ENCODE measurements around the gene ASIP.

DNA sequence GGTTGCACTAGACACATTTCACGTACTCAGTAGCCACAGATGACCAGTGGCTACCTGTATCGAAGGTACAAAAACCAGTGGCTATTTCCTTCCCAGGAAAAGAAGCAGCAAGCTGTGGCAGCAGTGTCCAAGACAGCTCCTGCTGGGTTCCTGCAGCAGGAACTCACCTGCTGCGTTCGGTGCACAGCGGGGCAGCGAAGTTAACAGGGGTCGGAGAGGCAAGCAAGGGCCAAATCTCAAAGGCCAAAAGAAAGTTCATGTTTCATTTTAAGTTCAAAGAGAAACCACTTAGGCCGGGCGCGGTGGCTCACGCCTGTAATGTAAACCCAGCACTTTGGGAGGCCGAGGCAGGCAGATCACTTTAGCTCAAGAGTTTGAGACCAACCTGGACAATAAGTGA is 26.9 kb downstream of the ASIP start:
- no peak for TF ChIP-seq JUND (CRISPR knock-in tag; IDR thresholded peaks at IDR 0.05)
- TF ChIP-seq, protein P1, sequence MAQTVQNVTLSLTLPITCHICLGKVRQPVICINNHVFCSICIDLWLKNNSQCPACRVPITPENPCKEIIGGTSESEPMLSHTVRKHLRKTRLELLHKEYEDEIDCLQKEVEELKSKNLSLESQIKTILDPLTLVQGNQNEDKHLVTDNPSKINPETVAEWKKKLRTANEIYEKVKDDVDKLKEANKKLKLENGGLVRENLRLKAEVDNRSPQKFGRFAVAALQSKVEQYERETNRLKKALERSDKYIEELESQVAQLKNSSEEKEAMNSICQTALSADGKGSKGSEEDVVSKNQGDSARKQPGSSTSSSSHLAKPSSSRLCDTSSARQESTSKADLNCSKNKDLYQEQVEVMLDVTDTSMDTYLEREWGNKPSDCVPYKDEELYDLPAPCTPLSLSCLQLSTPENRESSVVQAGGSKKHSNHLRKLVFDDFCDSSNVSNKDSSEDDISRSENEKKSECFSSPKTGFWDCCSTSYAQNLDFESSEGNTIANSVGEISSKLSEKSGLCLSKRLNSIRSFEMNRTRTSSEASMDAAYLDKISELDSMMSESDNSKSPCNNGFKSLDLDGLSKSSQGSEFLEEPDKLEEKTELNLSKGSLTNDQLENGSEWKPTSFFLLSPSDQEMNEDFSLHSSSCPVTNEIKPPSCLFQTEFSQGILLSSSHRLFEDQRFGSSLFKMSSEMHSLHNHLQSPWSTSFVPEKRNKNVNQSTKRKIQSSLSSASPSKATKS (CRISPR knock-in tag; IDR thresholded peaks at IDR 0.05): no peak
- TF ChIP-seq EHMT2 (IDR thresholded peaks at IDR 0.05; ENCODE audit: borderline replicate concordance, low read depth, low read length): no peak
- TF ChIP-seq ESRRA (CRISPR knock-in tag; IDR thresholded peaks at IDR 0.05; ENCODE audit: low read depth): no peak
- TF ChIP-seq RBAK (CRISPR knock-in tag; IDR thresholded peaks at IDR 0.05): no peak
- TF ChIP-seq KMT2A (CRISPR knock-in tag; IDR thresholded peaks at IDR 0.05): no peak
- TF ChIP-seq SOX6 (IDR thresholded peaks at IDR 0.05): no peak
- TF ChIP-seq SOX6 (CRISPR knock-in tag; IDR thresholded peaks at IDR 0.05): no peak
- no peak for TF ChIP-seq FOXK2 (IDR thresholded peaks at IDR 0.05)
- no peak for TF ChIP-seq ZNF331 (CRISPR knock-in tag; IDR thresholded peaks at IDR 0.05)
- no peak for TF ChIP-seq PTBP1 (IDR thresholded peaks at IDR 0.05; ENCODE audit: low read depth, low read length, poor library complexity, severe bottlenecking)
- TF ChIP-seq, protein P2, sequence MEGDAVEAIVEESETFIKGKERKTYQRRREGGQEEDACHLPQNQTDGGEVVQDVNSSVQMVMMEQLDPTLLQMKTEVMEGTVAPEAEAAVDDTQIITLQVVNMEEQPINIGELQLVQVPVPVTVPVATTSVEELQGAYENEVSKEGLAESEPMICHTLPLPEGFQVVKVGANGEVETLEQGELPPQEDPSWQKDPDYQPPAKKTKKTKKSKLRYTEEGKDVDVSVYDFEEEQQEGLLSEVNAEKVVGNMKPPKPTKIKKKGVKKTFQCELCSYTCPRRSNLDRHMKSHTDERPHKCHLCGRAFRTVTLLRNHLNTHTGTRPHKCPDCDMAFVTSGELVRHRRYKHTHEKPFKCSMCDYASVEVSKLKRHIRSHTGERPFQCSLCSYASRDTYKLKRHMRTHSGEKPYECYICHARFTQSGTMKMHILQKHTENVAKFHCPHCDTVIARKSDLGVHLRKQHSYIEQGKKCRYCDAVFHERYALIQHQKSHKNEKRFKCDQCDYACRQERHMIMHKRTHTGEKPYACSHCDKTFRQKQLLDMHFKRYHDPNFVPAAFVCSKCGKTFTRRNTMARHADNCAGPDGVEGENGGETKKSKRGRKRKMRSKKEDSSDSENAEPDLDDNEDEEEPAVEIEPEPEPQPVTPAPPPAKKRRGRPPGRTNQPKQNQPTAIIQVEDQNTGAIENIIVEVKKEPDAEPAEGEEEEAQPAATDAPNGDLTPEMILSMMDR (CRISPR knock-in tag; IDR thresholded peaks at IDR 0.05): no peak
- TF ChIP-seq, protein P3, sequence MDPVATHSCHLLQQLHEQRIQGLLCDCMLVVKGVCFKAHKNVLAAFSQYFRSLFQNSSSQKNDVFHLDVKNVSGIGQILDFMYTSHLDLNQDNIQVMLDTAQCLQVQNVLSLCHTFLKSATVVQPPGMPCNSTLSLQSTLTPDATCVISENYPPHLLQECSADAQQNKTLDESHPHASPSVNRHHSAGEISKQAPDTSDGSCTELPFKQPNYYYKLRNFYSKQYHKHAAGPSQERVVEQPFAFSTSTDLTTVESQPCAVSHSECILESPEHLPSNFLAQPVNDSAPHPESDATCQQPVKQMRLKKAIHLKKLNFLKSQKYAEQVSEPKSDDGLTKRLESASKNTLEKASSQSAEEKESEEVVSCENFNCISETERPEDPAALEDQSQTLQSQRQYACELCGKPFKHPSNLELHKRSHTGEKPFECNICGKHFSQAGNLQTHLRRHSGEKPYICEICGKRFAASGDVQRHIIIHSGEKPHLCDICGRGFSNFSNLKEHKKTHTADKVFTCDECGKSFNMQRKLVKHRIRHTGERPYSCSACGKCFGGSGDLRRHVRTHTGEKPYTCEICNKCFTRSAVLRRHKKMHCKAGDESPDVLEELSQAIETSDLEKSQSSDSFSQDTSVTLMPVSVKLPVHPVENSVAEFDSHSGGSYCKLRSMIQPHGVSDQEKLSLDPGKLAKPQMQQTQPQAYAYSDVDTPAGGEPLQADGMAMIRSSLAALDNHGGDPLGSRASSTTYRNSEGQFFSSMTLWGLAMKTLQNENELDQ (CRISPR knock-in tag; IDR thresholded peaks at IDR 0.05; ENCODE audit: borderline replicate concordance): no peak
- TF ChIP-seq, protein P4, sequence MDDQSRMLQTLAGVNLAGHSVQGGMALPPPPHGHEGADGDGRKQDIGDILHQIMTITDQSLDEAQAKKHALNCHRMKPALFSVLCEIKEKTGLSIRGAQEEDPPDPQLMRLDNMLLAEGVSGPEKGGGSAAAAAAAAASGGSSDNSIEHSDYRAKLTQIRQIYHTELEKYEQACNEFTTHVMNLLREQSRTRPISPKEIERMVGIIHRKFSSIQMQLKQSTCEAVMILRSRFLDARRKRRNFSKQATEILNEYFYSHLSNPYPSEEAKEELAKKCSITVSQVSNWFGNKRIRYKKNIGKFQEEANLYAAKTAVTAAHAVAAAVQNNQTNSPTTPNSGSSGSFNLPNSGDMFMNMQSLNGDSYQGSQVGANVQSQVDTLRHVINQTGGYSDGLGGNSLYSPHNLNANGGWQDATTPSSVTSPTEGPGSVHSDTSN (CRISPR knock-in tag; IDR thresholded peaks at IDR 0.05; ENCODE audit: borderline replicate concordance): no peak

All from HepG2 (cell line).